MCF 10A (cell line): Measurements from ENCODE around the gene PACSIN1. TPM values are rescaled to one million over a fixed set of nuclear protein-coding genes. Genes with fewer than 3 reads are reported as not detected.

Experiments used
- BruUV-seq: library from RNA; stranded (reverse); fragments of 400-500 nt; replicated peaks from 2 replicates; lab custom pipeline; 2021; lab: Mats Ljungman, UMichigan
- CTCF ChIA-PET: fragments of 300-600 bp; sonication (Branson Sonifier 250); formaldehyde crosslinking; extraction: SDS; loops from one replicate; lab custom pipeline; 2021; ENCODE audit warnings: antibody characterized with exemption, inconsistent platforms; lab: Yijun Ruan, JAX
- POLR2A ChIA-PET: fragments of 300-600, 350-650 bp; sonication (Branson Sonifier 250); formaldehyde crosslinking; extraction: SDS; loops from one replicate; lab custom pipeline; 2020; ENCODE audit warnings: antibody characterized with exemption, inconsistent platforms; lab: Yijun Ruan, JAX
- DNase-seq: peaks from one replicate; pipeline ENCODE4 v3.0.0-alpha.2; 2018; ENCODE audit not compliant: unreplicated experiment
- H3K27ac Mint-ChIP-seq: one replicate; pipeline ENCODE4 v1.8.0; 2022; ENCODE audit warnings: mild to moderate bottlenecking, low read depth, mixed read lengths; ENCODE audit not compliant: unreplicated experiment
- H3K27me3 Mint-ChIP-seq: one replicate; pipeline ENCODE4 v1.8.0; 2022; ENCODE audit warnings: mixed read lengths; ENCODE audit not compliant: insufficient read depth, unreplicated experiment
- H3K36me3 Mint-ChIP-seq: one replicate; pipeline ENCODE4 v1.8.0; 2022; ENCODE audit warnings: mild to moderate bottlenecking, moderate library complexity, mixed read lengths; ENCODE audit not compliant: insufficient read depth, unreplicated experiment
- H3K4me1 Mint-ChIP-seq: one replicate; pipeline ENCODE4 v1.8.0; 2022; ENCODE audit warnings: mixed read lengths; ENCODE audit not compliant: insufficient read depth, unreplicated experiment
- H3K4me3 Mint-ChIP-seq: one replicate; pipeline ENCODE4 v1.8.0; 2022; ENCODE audit warnings: mild to moderate bottlenecking, moderate library complexity, mixed read lengths; ENCODE audit not compliant: unreplicated experiment
- H3K9me3 Mint-ChIP-seq: one replicate; pipeline ENCODE4 v1.8.0; 2022; ENCODE audit warnings: mixed read lengths; ENCODE audit not compliant: unreplicated experiment
- intact Hi-C: fragments of 100-400 bp; cut with micrococcal nuclease; formaldehyde crosslinking; loops from 2 replicates; pipeline ENCODE4 v1.14.1; 2022
- total RNA-seq: library from RNA; stranded (reverse); gene quantifications from 2 replicates; pipeline ENCODE4 v1.2.3, GENCODE V29; 2022
- TF ChIP-seq, protein P1 (sequence below): fragments of 200-600 bp; IDR thresholded peaks from one replicate; pipeline ENCODE4 v1.8.0; 2022; ENCODE audit warnings: antibody characterized with exemption, mild to moderate bottlenecking; ENCODE audit not compliant: unreplicated experiment

Gene PACSIN1
- total RNA-seq, 1 experiment from 2014 or later, result not detected

- no peaks in the 10 kb centered on the region for H3K9me3 Mint-ChIP-seq
- DNase-seq, result no peak
- intact Hi-C loops, result no loop called here
- H3K27ac Mint-ChIP-seq, result no peak overlapping the region
- H3K4me3 Mint-ChIP-seq, result no peak overlapping the region
- TF ChIP-seq, protein P1, sequence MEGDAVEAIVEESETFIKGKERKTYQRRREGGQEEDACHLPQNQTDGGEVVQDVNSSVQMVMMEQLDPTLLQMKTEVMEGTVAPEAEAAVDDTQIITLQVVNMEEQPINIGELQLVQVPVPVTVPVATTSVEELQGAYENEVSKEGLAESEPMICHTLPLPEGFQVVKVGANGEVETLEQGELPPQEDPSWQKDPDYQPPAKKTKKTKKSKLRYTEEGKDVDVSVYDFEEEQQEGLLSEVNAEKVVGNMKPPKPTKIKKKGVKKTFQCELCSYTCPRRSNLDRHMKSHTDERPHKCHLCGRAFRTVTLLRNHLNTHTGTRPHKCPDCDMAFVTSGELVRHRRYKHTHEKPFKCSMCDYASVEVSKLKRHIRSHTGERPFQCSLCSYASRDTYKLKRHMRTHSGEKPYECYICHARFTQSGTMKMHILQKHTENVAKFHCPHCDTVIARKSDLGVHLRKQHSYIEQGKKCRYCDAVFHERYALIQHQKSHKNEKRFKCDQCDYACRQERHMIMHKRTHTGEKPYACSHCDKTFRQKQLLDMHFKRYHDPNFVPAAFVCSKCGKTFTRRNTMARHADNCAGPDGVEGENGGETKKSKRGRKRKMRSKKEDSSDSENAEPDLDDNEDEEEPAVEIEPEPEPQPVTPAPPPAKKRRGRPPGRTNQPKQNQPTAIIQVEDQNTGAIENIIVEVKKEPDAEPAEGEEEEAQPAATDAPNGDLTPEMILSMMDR, result no peak
- CTCF ChIA-PET, result interaction anchor here (0.6 to 0.8 kb wide), 3 partner anchors 9 to 508 kb away, joined by 3 to 4 read pairs (median 3); no protein-coding TSS in a partner anchor
- H3K36me3 Mint-ChIP-seq, result no peaks in the 10 kb centered on the region
- POLR2A ChIA-PET, result no interaction called here
- no peaks in the 10 kb centered on the region for H3K27me3 Mint-ChIP-seq
- BruUV-seq, result no TSS peak
- H3K4me1 Mint-ChIP-seq, result no peaks in the 10 kb centered on the region
Measured at GRCh38 chr6:34535646-34536045, 69.8 kb downstream of the PACSIN1 start.

- H3K36me3 Mint-ChIP-seq, result no peaks in the 10 kb centered on the region
- H3K9me3 Mint-ChIP-seq, result no peaks in the 10 kb centered on the region
- TF ChIP-seq, protein P1, result no peak
- ChIA-PET POLR2A (no interaction called here), CTCF (interaction anchor here (0.7 to 1.0 kb wide), 2 partner anchors 73 to 509 kb away, joined by 3 to 4 read pairs; no protein-coding TSS in a partner anchor)
- H3K4me1 Mint-ChIP-seq, result no peaks in the 10 kb centered on the region
- H3K27ac Mint-ChIP-seq, result no peak overlapping the region
- no peak for DNase-seq
- BruUV-seq, result no TSS peak
- no peaks in the 10 kb centered on the region for H3K27me3 Mint-ChIP-seq
- intact Hi-C loops, result no loop called here
- H3K4me3 Mint-ChIP-seq, result no peak overlapping the region
Measured at GRCh38 chr6:34536251-34536958, 70.5 kb downstream of the PACSIN1 start.

- no peak overlapping the region for H3K27ac Mint-ChIP-seq
- TF ChIP-seq, protein P1, result no peak
- no TSS peak for BruUV-seq
Measured at GRCh38 chr6:34536959-34537848, 71.3 kb downstream of the PACSIN1 start.

GRCh38 chr6:34537922-34538550 is 72.2 kb downstream of the PACSIN1 start:
- no peaks in the 10 kb centered on the region for H3K27me3 Mint-ChIP-seq
- no peaks in the 10 kb centered on the region for H3K36me3 Mint-ChIP-seq
- H3K4me3 Mint-ChIP-seq, result no peak overlapping the region
- intact Hi-C loops, result no loop called here
- no peak overlapping the region for H3K27ac Mint-ChIP-seq
- ChIA-PET CTCF (no interaction called here), POLR2A (no interaction called here)
- no TSS peak for BruUV-seq
- DNase-seq, result no peak
- no peaks in the 10 kb centered on the region for H3K9me3 Mint-ChIP-seq
- TF ChIP-seq, protein P1, result no peak
- H3K4me1 Mint-ChIP-seq, result peaks cover 2% of the 10 kb centered on the region

More at GRCh38 chr6:34536959-34537848, 71.3 kb downstream of the PACSIN1 start:
- ChIA-PET CTCF (interaction anchor here (1.0 kb wide), 1 partner anchor 72 kb away, joined by 3 read pairs; no protein-coding TSS in a partner anchor), POLR2A (no interaction called here)
- Mint-ChIP-seq H3K36me3 (no peaks in the 10 kb centered on the region), H3K9me3 (no peaks in the 10 kb centered on the region), H3K4me3 (no peak overlapping the region), H3K4me1 (no peaks in the 10 kb centered on the region), H3K27me3 (no peaks in the 10 kb centered on the region)
- intact Hi-C loops, result no loop called here
- DNase-seq, result no peak
